ENCODE data around the gene GPBP1. TPM values are rescaled to one million over a fixed set of nuclear protein-coding genes. Genes with fewer than 3 reads are reported as not detected.
"Not testable (repeated sequence)": the region's sequence is repeated elsewhere in the genome, so short reads cannot be mapped to it uniquely, and the experiment has no call there.

GPBP1 gene
- total RNA-seq, 1 donor from 2014 or later = 114 TPM

DNA sequence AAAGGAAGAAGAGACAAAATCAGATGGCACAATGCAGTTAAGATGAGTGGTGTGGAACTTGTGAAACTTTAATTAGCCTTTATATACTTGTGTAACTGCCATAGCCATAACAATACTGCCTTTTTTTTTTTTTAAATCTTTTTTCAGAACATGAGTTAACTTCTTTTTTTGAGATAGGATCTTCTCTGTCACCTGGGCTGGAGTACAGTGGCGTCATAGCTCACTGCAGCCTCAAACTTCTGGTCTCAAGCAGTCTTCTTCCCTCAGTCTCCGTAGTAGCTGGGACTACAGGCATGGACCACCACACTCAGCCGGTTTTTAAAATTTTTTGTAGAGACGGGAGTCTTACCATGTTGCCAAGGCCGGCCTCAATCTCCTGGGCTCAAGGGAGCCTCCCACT, 37.2 kb downstream of the GPBP1 start:
- DNase-seq = no peak

DNA sequence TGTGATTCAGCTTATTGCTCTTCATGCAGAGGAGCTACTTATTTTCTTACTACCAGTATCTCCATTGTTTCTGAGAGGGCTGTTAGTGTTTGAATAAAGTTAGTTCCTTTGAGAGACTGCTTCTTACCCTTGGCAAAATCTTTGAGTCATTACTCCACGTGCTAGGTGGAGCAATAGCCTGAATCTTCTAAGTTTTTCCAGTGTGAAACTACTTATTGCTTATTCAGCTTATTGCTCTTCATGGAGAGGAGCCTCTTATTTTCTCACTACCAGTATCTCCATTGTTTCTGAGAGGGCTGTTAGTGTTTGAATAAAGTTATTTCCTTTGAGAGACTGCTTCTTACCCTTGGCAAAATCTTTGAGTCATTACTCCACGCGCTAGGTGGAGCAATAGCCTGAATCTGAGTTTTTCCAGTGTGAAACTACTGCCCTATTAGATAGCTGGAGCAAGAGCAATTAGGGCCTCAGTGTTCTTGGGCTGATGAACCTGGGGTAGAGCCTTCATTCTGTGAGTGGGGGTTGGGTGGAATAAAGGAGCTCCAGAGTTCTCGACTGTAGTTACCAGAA, 41.9 kb downstream of the GPBP1 start:
- no peak for DNase-seq

DNA sequence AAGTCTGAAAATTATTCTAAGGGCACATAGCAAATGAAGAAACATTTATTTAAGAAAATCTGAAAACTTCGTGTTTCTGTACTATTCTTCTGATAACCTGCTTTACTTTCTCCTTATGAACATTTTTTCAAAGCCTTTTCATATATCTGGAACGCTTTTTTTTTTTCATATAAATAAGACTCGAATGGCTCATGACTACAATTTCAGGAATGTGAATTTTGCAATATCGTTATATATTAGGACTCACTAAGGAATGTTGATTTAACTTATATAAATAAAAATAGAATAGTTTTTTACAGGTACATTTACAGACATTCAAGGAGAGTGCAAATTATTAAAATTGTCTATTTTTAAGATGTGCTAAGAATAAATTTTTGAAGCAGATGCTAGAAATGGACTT, 42.9 kb downstream of the GPBP1 start:
- DNase-seq = no peak

DNA sequence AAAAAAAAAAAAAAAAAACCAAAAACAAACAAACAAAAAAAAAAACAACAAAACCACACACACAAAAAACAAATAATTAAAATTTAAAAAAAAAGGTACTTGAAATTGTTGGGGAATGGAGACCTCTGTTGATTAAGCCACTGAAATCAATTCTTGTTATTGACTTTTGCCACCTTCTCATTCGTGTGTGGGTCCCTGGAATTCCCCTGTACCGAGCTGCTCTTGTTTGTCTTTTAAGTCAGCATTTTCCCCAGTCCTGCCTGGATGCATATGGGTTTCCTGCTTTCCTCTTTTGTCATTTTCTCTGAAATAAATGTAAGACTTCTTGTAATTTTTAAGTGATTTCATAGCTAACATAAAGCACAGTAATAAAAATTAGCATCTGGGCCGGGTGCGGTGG, 45.5 kb downstream of the GPBP1 start:
- no peak for DNase-seq

DNA sequence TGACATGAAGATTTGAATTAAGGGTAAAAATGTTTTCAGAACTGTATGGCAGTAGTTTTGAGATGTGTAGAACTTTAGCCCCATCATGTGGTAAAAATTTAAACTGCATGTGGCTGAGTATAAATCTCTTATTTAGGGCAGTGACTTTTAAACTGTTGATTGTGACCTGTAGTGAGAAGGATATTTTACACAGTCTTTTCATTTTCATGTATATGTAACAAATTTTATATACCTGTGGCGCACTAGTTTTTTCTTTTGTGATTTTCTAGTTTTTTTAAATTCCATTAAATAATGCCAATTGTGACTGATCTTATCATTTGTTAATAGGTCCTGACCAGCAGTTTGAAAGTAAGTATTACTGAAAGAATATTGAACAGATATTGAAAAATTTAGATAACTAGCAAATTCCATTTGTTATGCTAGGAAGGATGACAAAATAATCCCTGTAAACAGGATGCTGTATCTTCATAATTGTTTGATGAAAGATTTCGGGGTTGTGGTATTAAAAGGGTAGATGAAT, 47.2 kb downstream of the GPBP1 start:
- DNase-seq = peak; percentile 53

DNA sequence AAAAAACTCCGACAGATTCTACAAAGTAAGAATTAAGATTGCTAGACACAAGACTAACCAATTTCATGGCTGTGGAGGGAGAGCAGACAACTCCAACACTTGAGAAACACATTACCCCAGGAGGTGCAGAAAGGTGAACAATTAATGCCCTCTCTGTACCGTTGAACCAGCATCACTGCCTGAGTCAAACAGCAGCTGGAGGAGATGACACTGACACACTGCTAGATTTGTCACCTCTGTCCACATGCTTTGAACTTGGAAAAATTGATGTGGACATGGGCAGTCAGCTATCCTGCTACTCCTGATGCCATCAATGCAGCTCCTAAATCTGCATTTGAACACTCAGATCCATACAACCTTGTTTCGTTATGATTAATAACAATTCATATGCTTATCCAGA, 51.7 kb downstream of the GPBP1 start:
- DNase-seq = no peak

DNA sequence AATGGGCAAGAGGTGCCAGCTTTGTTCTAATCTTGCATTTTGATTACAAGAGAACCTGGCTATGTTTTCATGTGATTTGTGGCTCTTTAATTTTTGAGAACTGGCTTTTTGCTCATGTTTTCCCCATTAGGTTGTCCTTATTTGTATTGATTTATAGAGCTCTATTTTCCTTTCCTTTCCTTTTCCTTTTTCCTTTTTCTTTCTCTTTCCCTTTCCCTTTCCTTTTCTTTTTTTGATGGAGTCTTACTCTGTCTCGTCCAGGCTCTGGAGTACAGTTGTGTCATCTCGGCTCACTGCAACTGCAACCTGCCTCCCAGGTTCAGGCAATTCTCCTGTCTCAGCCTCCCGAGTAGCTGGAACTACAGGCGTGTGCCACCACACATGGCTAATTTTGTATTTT, 55.5 kb downstream of the GPBP1 start:
- no peak for DNase-seq

DNA sequence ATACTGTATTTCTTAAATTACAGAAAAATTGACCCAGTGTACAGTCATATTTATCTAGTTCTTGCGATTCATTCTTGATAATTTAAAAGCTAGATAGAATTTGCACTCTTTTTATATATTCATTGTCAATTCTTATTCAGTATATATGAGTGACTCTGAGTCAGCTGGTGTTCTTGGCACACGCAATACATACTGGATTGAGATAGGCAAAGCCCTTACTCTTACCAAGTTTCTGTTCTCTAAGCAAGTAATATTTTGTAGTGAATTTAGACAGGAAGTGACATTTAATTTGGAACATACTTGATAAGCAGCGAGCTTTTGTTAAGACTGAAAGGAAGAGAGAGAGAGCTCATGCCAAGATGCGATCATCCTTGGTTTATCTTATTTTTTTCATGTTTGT, 57.7 kb downstream of the GPBP1 start:
- DNase-seq = no peak

DNA sequence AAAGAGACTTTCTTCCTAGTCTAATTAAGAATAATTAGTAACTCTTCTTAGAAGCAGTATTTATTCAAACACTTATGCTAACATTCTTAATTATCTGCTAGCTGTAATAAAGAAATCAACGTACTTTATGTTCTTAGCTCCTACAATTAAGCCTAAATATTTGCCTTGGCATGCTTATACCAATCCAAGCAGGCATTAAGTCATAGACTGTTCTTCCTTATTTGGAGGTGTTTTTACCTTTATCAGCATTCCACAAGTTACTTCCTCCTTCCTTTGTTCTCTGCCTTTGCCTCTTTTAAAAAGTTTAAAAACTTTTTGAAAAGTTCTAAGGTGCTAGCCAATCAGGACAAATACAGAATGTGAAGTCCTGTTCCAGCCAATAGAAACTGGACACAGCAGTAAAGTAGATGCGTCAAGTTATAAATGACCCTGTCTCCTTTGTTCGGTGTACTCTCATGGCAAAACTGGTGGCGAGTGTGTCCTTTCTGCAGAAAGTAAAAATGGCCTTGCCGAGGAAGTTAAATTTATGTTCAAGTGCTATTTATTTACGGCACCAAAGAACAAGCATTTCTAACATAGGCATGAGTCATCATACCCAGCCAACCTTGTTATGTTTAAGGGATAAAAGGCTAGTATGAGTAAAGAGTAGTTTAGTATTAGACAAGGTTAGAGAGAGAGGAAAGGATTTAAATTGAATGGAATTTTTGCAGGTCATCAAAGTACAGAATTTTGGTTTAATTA, 58.6 kb downstream of the GPBP1 start:
- DNase-seq = no peak

DNA sequence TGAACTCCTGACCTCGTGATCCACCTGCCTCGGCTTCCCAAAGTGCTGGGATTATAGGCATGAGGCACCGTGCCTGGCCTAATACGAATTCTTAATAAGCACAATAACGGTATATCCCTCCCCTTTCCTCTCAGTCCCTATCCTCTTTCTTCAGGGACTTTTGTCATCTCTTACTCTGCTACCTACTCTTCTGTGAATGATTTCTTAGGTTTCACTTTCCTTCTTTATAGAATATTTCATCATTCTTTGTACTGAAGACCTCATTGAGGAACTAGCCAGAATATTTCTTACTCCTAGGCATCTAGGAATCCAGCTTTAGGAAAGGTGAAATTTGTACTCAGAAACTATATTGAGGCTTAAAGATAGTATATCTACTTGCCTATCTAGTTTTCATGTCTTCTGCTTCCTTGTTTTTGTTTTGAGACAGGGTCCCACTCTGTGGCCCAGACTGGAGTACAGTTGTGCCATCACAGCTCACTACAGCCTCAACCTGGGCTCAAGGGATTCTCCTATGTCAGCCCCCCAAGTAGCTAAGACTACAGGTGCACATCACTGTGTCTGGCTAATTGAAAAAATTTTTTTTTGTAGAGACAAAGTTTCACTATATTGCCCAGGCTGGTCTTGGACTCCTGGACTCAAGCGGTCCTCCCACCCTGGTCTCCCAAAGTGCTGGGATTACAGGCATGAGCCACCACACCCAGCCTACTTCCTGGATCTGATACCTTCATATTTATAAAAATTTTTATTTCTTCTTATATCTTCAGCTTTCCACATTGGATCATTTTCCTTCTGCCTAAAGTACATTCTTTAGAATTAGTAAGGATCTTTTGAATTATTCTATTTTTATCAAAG, 69.7 kb downstream of the GPBP1 start:
- DNase-seq = no peak

DNA sequence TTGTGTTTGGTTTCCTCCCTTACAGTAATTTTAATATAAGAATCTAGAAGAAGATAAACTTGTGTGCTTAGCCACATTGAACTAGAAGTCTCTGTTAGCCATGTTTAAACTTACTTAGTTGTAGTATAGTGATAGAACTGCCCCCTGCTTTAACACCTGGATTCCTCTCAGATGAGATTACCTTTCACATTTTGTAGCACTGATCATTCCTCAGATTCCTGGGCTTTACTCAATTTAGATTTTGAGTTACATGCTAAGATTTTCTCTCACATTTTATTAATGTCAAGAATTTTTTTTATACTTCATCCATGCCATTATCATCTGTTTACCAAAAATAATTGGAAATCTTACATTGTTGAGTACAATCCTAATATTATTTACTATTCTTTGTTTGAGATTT, 70.5 kb downstream of the GPBP1 start:
- no peak for DNase-seq

DNA sequence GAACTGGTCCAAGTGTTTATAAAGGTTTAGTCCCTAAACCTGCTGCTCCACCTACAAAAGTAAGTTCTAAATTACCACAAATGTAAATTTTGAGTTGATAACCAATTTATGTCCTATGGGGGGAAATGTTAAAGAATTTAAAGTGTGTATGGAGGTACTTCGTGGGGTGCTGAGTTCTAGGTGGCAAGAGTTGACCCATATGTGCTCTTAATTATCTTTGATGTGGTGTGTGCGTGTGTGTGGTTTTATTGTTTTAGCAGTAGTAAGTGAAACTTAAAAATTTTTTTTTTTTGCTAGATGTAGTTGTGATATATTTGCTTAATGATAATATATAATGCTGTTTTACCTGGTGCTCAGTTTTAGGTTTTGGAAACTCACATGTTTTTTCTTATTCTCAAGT, 72.6 kb downstream of the GPBP1 start:
- DNase-seq = no peak

DNA sequence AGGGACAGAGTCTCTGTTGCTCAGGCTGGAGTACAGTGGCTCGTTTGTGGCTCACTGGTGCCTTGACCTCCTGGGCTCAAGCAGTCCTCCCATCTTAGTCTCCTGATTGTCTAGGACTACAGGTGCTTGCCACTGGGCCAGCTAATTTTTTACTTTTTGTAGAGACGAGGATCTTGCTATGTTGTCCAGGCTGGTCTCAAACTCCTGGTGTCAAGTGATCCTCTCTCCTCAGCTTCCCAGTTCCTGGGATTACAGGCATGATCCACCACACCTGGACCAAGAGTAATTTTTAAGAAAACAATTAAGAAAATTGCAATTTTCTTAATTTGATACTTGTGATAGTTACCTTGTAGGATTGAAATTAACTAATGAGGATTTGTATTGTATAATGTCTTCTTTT, 73.9 kb downstream of the GPBP1 start:
- no peak for DNase-seq

DNA sequence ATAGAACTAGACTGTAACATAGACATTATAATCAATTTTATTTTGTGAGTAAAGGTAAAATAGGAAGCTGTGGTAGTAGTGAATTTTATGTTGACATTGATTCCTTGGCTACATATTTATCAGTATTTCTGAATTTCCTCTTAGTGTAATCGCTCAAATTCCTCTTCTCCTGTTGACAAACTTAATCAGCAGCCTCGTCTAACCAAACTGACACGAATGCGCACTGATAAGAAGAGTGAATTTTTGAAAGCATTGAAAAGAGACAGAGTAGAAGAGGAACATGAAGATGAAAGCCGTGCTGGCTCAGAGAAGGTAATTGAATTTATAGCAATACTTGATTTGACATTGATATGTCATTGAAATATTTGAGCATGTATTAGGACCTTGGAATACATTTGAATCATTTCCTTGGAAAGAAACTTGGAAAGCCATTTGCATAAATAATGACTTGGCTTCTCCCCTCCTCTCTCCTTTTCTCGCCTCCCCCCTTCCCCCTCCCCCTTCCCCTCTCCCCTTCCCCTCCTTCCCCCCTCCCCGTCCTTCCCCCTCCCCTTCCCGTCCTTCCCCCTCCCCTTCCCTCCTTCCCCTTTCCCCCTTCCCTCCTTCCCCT, 75.5 kb downstream of the GPBP1 start:
- no peak for DNase-seq

DNA sequence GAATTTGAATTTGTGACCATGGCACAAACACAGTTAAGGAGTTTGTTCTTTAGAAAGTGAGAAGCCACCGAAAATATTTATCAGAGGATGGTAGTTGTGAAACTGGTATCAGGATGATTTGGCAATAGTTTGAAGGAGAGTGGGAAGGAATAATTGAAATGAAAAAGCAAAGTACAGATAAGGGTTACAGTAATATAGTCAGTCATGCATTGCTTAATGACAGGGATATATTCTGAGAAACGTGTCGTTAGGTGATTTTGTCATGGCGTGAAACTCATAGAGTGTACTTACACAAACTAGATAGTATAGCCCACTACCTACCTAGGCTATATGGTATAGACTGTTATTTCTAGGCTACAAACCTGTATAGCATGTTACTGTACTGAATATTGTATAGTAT, 84.2 kb downstream of the GPBP1 start:
- no peak for DNase-seq

DNA sequence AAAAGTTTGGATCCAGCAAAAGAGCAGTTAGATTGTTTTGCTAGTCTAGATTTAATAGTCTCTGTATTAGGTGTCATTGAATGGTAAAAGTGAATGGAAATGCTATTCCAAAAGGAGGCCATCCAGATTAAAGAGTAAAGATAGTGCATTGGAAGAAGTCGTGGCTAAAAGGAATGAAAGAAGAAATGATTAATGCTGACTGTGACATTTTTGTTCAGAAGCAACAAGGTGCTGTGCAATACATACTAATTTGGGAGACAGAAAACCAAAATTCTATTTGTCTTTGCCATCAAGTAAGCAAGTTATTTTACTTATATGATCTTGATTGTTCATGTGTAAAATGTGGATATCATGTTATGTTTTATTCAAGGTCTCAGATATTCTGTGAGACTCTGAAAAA, 85.1 kb downstream of the GPBP1 start:
- DNase-seq = no peak

DNA sequence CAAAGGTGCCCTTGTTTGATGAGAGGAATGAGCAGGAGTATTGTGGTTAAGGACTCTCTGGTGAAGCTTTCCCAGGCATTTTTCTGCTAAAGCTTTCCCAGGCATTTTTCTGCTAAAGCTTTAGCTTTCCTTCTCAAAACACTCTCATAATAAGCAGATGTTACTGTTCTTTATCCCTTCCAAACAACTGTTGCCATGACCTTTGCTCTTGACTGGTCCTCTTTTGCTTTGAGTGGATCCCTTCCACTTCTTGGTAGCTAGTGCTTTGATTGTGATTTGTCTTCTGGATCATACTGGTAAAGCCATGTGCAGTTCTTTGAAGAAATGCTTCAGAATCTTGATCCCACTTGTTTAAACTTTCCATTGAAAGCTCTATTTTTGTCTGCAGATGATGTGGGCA, 85.8 kb downstream of the GPBP1 start:
- no peak for DNase-seq

DNA sequence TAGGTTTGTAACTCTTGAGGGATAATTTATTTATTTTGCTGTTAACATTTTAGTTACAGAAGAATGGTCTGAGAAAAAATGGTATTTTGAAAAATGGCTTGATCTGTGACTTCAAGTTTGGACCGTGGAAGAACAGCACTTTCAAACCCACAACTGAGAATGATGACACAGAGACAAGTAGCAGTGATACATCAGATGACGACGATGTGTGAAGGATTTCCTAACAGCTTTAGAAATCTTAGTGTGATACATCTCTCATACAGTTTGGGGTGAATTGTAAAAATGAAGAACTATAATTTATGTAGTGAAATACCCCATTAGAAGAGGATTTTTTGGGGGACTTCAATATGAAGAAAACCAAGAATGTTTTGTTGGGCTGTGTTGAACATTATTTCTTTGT, 88.7 kb downstream of the GPBP1 start:
- no peak for DNase-seq

DNA sequence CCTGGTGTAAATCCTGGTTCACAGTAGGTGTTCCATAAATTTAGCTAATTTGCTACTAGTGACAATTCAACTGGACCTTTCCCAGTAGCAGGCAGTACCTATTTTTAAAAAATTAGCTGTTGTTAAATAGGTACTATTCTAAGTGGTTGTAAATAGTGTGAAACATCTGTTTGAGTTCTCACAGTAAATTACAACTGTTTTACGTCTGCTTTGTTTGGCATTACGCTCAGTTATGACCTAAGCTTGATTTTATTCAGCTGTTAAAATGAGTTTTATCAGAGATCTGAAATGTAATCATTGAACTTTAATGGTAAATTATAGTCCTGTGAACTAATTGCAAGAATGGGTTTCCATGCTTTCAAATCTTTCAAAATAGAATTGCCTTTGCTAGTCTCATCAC, 93.9 kb downstream of the GPBP1 start:
- DNase-seq = no peak

DNA sequence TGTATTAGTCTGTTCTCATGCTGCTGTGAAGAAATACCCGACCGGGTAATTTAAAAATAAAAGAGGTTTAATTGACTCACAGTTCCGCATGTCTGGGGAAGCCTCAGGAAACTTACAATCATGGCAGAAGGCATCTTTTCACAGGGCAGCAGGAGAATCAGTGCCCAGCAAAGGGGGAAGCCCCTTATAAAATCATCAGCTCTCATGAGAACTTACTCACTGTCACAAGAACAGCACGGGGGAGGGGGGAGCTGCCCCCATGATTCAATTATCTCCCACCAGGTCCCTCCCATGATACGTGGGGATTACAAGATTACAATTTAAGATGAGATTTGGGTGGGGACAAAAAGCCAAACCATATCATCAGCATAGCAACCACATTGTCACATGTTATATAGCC, 102.5 kb downstream of the GPBP1 start:
- DNase-seq = no peak

DNA sequence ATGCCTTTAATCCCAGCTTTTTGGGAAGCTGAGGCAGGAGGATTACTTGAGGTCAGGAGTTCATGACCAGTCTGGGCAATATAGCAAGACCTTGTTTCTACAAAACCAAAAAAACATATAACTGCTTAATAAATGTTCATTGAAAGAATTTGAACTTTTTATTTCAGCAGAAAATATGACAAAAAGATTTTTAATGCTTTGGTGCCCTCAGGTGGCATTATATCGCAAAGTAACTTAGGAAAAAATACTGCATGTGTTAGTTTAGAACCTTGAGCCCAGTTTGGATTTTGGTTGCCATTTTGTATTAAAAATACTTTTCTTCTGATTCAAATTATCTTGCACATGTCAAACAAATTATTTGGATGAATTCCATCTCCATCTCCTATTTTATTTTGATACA, 103.2 kb downstream of the GPBP1 start:
- no peak for DNase-seq

DNA sequence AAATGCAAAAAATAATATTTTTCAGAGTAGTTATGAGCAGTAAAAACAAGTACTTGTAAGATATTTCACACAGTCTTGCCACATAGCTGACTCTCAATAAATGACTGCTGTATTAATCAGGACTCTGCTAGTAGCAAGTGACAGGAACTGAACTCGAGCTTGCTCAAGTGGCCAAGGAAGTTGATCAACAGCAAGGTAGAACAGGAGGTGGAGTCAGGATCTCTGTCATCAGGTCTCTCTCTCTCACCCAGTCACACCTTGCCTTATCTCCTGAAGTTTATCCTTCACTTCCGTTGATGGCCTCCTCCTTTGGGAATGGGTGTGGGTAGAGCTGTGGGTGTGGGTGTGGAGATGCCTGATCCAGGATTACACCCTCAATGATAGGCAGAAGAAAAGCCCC, 107.0 kb downstream of the GPBP1 start:
- DNase-seq = no peak

DNA sequence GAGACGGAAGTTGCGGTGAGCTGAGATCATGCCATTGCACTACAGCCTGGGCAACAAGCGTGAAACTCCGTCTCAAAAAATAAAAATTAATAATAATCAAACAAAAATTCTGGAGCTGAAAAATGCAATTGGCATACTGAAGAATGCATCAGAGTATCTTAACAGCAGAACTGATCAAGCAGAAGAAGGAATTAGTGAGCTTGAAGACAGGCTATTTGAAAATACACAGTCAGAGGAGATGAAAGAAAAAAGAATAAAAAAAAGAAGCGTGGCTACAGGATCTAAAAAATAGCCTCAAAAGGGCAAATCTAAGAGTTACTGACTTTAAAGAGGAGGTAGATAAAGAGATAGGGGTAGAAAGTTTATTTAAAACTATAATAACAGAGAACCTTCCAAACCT, 111.2 kb downstream of the GPBP1 start:
- DNase-seq = not testable (repeated sequence)
